HepG2 (cell line): ENCODE measurements around the gene FNDC3B. TPM values are rescaled to one million over a fixed set of nuclear protein-coding genes. Genes with fewer than 3 reads are reported as not detected.

Source experiments
- ATAC-seq: fragments of 200-7000 bp; cut with Tn5 transposase; 3 replicates; pipeline ENCODE4 v1.9.1; 2020; ENCODE audit warnings: mild to moderate bottlenecking, moderate library complexity
- BruUV-seq: library from RNA; stranded (reverse); fragments of 400-500 nt; replicated peaks from 2 replicates; lab custom pipeline; 2021; lab: Mats Ljungman, UMichigan
- CTCF ChIA-PET: fragments of 300-600 bp; formaldehyde crosslinking; extraction: SDS; loops from one replicate; lab custom pipeline; 2021; ENCODE audit warnings: low total read pairs, inconsistent platforms, low intra/inter-chr PET ratio; lab: Yijun Ruan, JAX
- POLR2A ChIA-PET: fragments of 350-600 bp; sonication (Branson Sonifier 250); formaldehyde crosslinking; loops from one replicate; lab custom pipeline; 2020; ENCODE audit warnings: antibody characterized with exemption, inconsistent platforms; lab: Yijun Ruan, JAX
- DNase-seq: peaks from one replicate; pipeline ENCODE4 v3.0.0-alpha.2; 2015; ENCODE audit warnings: low spot score
- FAIRE-seq: peaks from 3 replicates; lab custom pipeline; 2011; peaks lifted over from hg19 to GRCh38; lab: Jason Lieb, UNC
- H2AFZ ChIP-seq: one replicate; pipeline ENCODE4 v1.6.1; 2011; ENCODE audit warnings: low read length, inconsistent platforms
- H3K27ac ChIP-seq: fragments of 300-600 bp; 3 replicates; pipeline ENCODE4 v1.8.0; 2011; ENCODE audit warnings: mixed run types, mild to moderate bottlenecking, mixed read lengths, low read length, inconsistent platforms; ENCODE audit not compliant: insufficient read depth; ENCODE audit errors: extremely low read length
- H3K27me3 ChIP-seq, 2 experiments: fragments of 200-600 bp in 1 of 2; 2 replicates in 1 of 2; 3 replicates in 1 of 2; pipeline versions ENCODE4 v1.6.0 to v1.8.0; 2011; ENCODE audit warnings: low read length in 2 of 2, mild to moderate bottlenecking in 2 of 2, moderate library complexity in 2 of 2, inconsistent platforms in 1 of 2; ENCODE audit not compliant: insufficient read depth in 2 of 2, control insufficient read depth in 1 of 2
- H3K36me3 ChIP-seq, 2 experiments: fragments of 200-600 bp in 1 of 2; replicated peaks in 1 of 2; 2 replicates in 1 of 2; 3 replicates in 1 of 2; pipeline versions ENCODE4 v1.5.1 to v1.8.0; 2011; ENCODE audit warnings: low read length in 2 of 2, inconsistent platforms in 1 of 2; ENCODE audit not compliant: insufficient read depth in 2 of 2, control insufficient read depth in 1 of 2
- H3K4me1 ChIP-seq: 2 replicates; pipeline ENCODE4 v1.5.1; 2012; ENCODE audit warnings: low read length, inconsistent platforms; ENCODE audit not compliant: insufficient read depth
- H3K4me2 ChIP-seq: 2 replicates; pipeline ENCODE4 v1.6.0; 2011; ENCODE audit warnings: low read depth, low read length, inconsistent platforms
- H3K4me3 ChIP-seq, 3 experiments: fragments of 200-600 bp in 1 of 3; sonication (generic), shearing (Covaris generic) in 1 of 3; replicated peaks in 1 of 3; 2 replicates each; pipeline ENCODE4 v1.5.1; 2011 to 2016; ENCODE audit warnings: low read length in 3 of 3, inconsistent platforms in 2 of 3, low read depth in 2 of 3, mild to moderate bottlenecking in 2 of 3, control low read depth in 1 of 3, mixed read lengths in 1 of 3; ENCODE audit not compliant: insufficient read depth in 1 of 3
- H3K79me2 ChIP-seq: one replicate; pipeline ENCODE4 v1.6.1; 2011; ENCODE audit warnings: low read length, inconsistent platforms; ENCODE audit not compliant: insufficient read depth
- H3K9ac ChIP-seq: 2 replicates; pipeline ENCODE4 v1.6.0; 2011; ENCODE audit warnings: mild to moderate bottlenecking, low read depth, low read length, inconsistent platforms; ENCODE audit not compliant: insufficient read depth
- H3K9me3 ChIP-seq: 2 replicates; pipeline ENCODE4 v1.5.1; 2012; ENCODE audit warnings: mild to moderate bottlenecking, low read length
- H4K20me1 ChIP-seq: 2 replicates; pipeline ENCODE4 v1.6.0; 2011; ENCODE audit warnings: inconsistent platforms, mild to moderate bottlenecking, low read length, moderate library complexity; ENCODE audit not compliant: insufficient read depth
- CC2D1A ChIP-seq: sonication (generic); formaldehyde crosslinking; IDR thresholded peaks from 2 replicates; pipeline ENCODE4 v1.8.1; 2023; ENCODE audit warnings: mild to moderate bottlenecking, missing genetic modification reagents
- DPF2 ChIP-seq: sonication (generic); formaldehyde crosslinking; IDR thresholded peaks from 2 replicates; pipeline ENCODE4 v1.4.0; 2020; ENCODE audit warnings: mild to moderate bottlenecking, low read depth, missing genetic modification reagents, borderline replicate concordance
- GTF2F1 ChIP-seq: fragments of 150-350 bp; IDR thresholded peaks from 2 replicates; pipeline ENCODE4 v1.6.1; 2014; ENCODE audit warnings: low read length
- HNRNPK ChIP-seq: fragments of 200-400 bp; formaldehyde crosslinking; IDR thresholded peaks from 2 replicates; pipeline ENCODE4 v1.6.1; 2018; ENCODE audit warnings: low read length, low read depth, moderate library complexity, mild to moderate bottlenecking; ENCODE audit not compliant: poor library complexity, severe bottlenecking
- JUND ChIP-seq: sonication (generic); formaldehyde crosslinking; IDR thresholded peaks from 2 replicates; pipeline ENCODE4 v1.8.0; 2022; ENCODE audit warnings: mild to moderate bottlenecking, missing genetic modification reagents
- KDM5A ChIP-seq: fragments of 200-600 bp; sonication (generic); IDR thresholded peaks from 2 replicates; pipeline ENCODE4 v1.7.0; 2018; ENCODE audit warnings: antibody characterized with exemption, mild to moderate bottlenecking, low read length, borderline replicate concordance
- MYNN ChIP-seq: sonication (generic); formaldehyde crosslinking; IDR thresholded peaks from 2 replicates; pipeline ENCODE4 v1.4.0; 2020; ENCODE audit warnings: mild to moderate bottlenecking, low read depth, missing genetic modification reagents
- REXO4 ChIP-seq: sonication (generic); formaldehyde crosslinking; IDR thresholded peaks from 2 replicates; pipeline ENCODE4 v1.8.0; 2022; ENCODE audit warnings: missing genetic modification reagents, mild to moderate bottlenecking, borderline replicate concordance
- SPEN ChIP-seq: sonication (generic); formaldehyde crosslinking; IDR thresholded peaks from 2 replicates; pipeline ENCODE4 v1.5.1; 2020; ENCODE audit warnings: low read depth, mild to moderate bottlenecking, missing genetic modification reagents
- ZBTB21 ChIP-seq: sonication (generic); formaldehyde crosslinking; IDR thresholded peaks from 2 replicates; pipeline ENCODE4 v1.4.0; 2020; ENCODE audit warnings: missing genetic modification reagents
- ZNF460 ChIP-seq: sonication (generic); formaldehyde crosslinking; IDR thresholded peaks from 2 replicates; pipeline ENCODE4 v1.5.1; 2020; ENCODE audit warnings: missing genetic modification reagents, mild to moderate bottlenecking, borderline replicate concordance
- WGBS: methylation state at CpG from one replicate; pipeline ENCODE4 v1.1.6; 2017; ENCODE audit warnings: low lambda C conversion rate; 5-methylcytosine and 5-hydroxymethylcytosine counted together
- in situ Hi-C: cut with HindIII; loops from 2 replicates; pipeline ENCODE4 v1.10.0; 2017; ENCODE audit warnings: low pct_unique_long_range_greater_than_20kb; ENCODE audit not compliant: extremely low pct_ligation_motif_present
- intact Hi-C: fragments of 100-400 bp; cut with micrococcal nuclease; formaldehyde crosslinking; loops from one replicate; pipeline ENCODE4 v1.10.0; 2022; ENCODE audit not compliant: unreplicated experiment
- polyA plus RNA-seq, 8 experiments: library from polyadenylated mRNA; depleted of rRNA in 3 of 8; stranded (reverse) in 7 of 8; unstranded in 1 of 8; fragments of >200 nt; fragmentation: Illumina TruSeq in 4 of 8; extraction: Trizol in 4 of 8; gene quantifications; 2 replicates each; pipeline versions ENCODE4 v1.2.1 to v1.2.3, GENCODE V29; 2011 to 2016; ENCODE audit warnings: low read depth in 4 of 8, missing spikeins in 1 of 8, mixed read lengths in 1 of 8; ENCODE audit not compliant: insufficient read depth in 1 of 8
- total RNA-seq, 5 experiments: library from RNA; depleted of rRNA; stranded (reverse); fragments of >200 nt; fragmentation: Illumina TruSeq; extraction: Trizol; gene quantifications; 2 replicates each; pipeline ENCODE4 v1.2.3, GENCODE V29; 2016; ENCODE audit warnings: low read depth in 1 of 5
- TF ChIP-seq, protein P1 (sequence below): sonication (generic); formaldehyde crosslinking; IDR thresholded peaks from 2 replicates; pipeline ENCODE4 v1.8.0; 2022; ENCODE audit warnings: mild to moderate bottlenecking, missing genetic modification reagents, moderate library complexity
- TF ChIP-seq, protein P2 (sequence below): sonication (generic); formaldehyde crosslinking; IDR thresholded peaks from 2 replicates; pipeline ENCODE4 v1.4.0; 2020; ENCODE audit warnings: low read depth, mild to moderate bottlenecking, missing genetic modification reagents
- TF ChIP-seq, protein P3 (sequence below): sonication (generic); formaldehyde crosslinking; IDR thresholded peaks from 2 replicates; pipeline ENCODE4 v1.4.0; 2020; ENCODE audit warnings: missing genetic modification reagents, borderline replicate concordance
- TF ChIP-seq, protein P4 (sequence below): sonication (generic); formaldehyde crosslinking; IDR thresholded peaks from 2 replicates; pipeline ENCODE4 v1.8.0; 2022; ENCODE audit warnings: missing genetic modification reagents, mild to moderate bottlenecking, inconsistent platforms, borderline replicate concordance
- TF ChIP-seq, protein P5 (sequence below): sonication (generic); formaldehyde crosslinking; conservative IDR thresholded peaks from 2 replicates; pipeline ENCODE4 v1.8.0; 2022; ENCODE audit warnings: mild to moderate bottlenecking, moderate library complexity, missing genetic modification reagents

Gene FNDC3B
- total and polyA plus RNA-seq, 2 of the 13 experiments (the other 11 are each of a cell fraction or from before 2014, with no cell fraction given) = 74.8 to 103 TPM

DNA sequence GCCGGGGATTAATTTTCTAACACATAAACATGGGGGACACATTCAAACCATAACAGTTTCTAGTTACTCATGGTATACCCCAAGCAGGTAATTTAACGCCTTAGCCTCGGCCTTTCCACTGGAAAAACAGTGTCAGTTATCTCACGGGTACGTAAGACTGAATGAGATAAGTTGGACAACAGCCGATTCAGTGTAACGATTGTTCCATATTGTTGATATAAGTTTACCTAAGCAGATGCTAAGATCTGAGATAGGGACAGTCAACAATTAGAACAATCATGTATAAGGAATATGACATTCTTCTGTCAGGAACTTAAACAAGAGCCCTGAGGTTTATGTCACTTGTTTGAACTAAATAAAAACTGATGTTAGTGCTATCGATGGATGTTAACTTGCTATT is 278.1 kb downstream of the FNDC3B start:
- no peak for FAIRE-seq
- ChIA-PET POLR2A (no interaction called here), CTCF (no interaction called here)
- Histone ChIP-seq H3K79me2 (peaks cover 7% of the 10 kb centered on the region), H3K9ac (no peak overlapping the region), H2AFZ (no peak overlapping the region), H4K20me1 (peaks cover 54% of the 10 kb centered on the region), H3K27me3 (no peaks in the 10 kb centered on the region), H3K9me3 (no peaks in the 10 kb centered on the region), H3K4me1 (0 out of 2 replicates have a peak, but pooled peaks cover 10% of the 10 kb centered on the region), H3K4me2 (no peak overlapping the region), H3K4me3 (no peak overlapping the region), H3K36me3 (peaks cover 39 to 91% of the 10 kb centered on the region in 2 experiments), H3K27ac (peak overlapping the region; percentile 16)
- intact Hi-C loops (no loop called here), in situ Hi-C loops (no loop called here)
- ATAC-seq = no peak
- no TSS peak for BruUV-seq
- WGBS = 97% methylated on average over 8 of the region's 8 CpGs
- DNase-seq = no peak
- TF ChIP-seq GTF2F1 = no peak
- no peak for TF ChIP-seq MYNN
- TF ChIP-seq, protein P1, sequence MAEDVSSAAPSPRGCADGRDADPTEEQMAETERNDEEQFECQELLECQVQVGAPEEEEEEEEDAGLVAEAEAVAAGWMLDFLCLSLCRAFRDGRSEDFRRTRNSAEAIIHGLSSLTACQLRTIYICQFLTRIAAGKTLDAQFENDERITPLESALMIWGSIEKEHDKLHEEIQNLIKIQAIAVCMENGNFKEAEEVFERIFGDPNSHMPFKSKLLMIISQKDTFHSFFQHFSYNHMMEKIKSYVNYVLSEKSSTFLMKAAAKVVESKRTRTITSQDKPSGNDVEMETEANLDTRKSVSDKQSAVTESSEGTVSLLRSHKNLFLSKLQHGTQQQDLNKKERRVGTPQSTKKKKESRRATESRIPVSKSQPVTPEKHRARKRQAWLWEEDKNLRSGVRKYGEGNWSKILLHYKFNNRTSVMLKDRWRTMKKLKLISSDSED (CRISPR knock-in tag) = no peak
- TF ChIP-seq CC2D1A (CRISPR knock-in tag) = no peak
- TF ChIP-seq, protein P2, sequence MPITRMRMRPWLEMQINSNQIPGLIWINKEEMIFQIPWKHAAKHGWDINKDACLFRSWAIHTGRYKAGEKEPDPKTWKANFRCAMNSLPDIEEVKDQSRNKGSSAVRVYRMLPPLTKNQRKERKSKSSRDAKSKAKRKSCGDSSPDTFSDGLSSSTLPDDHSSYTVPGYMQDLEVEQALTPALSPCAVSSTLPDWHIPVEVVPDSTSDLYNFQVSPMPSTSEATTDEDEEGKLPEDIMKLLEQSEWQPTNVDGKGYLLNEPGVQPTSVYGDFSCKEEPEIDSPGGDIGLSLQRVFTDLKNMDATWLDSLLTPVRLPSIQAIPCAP (CRISPR knock-in tag) = no peak
- no peak for TF ChIP-seq DPF2 (CRISPR knock-in tag)
- no peak for TF ChIP-seq SPEN (CRISPR knock-in tag)
- TF ChIP-seq ZBTB21 = no peak
- TF ChIP-seq, protein P3, sequence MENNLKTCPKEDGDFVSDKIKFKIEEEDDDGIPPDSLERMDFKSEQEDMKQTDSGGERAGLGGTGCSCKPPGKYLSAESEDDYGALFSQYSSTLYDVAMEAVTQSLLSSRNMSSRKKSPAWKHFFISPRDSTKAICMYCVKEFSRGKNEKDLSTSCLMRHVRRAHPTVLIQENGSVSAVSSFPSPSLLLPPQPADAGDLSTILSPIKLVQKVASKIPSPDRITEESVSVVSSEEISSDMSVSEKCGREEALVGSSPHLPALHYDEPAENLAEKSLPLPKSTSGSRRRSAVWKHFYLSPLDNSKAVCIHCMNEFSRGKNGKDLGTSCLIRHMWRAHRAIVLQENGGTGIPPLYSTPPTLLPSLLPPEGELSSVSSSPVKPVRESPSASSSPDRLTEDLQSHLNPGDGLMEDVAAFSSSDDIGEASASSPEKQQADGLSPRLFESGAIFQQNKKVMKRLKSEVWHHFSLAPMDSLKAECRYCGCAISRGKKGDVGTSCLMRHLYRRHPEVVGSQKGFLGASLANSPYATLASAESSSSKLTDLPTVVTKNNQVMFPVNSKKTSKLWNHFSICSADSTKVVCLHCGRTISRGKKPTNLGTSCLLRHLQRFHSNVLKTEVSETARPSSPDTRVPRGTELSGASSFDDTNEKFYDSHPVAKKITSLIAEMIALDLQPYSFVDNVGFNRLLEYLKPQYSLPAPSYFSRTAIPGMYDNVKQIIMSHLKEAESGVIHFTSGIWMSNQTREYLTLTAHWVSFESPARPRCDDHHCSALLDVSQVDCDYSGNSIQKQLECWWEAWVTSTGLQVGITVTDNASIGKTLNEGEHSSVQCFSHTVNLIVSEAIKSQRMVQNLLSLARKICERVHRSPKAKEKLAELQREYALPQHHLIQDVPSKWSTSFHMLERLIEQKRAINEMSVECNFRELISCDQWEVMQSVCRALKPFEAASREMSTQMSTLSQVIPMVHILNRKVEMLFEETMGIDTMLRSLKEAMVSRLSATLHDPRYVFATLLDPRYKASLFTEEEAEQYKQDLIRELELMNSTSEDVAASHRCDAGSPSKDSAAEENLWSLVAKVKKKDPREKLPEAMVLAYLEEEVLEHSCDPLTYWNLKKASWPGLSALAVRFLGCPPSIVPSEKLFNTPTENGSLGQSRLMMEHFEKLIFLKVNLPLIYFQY = no peak
- TF ChIP-seq HNRNPK = no peak
- TF ChIP-seq KDM5A = no peak
- TF ChIP-seq, protein P4, sequence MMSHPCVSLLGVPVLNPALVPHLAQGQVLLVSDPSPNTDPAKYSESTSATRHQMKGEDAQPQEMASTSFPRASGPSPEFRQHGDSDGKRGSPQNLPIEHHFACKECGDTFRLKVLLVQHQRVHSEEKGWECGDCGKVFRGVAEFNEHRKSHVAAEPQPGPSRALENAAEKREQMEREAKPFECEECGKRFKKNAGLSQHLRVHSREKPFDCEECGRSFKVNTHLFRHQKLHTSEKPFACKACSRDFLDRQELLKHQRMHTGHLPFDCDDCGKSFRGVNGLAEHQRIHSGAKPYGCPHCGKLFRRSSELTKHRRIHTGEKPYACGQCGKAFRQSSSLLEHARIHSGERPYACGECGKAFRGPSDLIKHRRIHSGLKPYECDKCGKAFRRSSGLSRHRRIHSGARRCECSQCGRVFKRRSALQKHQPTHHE (CRISPR knock-in tag) = no peak
- TF ChIP-seq ZNF460 (CRISPR knock-in tag) = no peak
- TF ChIP-seq JUND (CRISPR knock-in tag) = no peak
- TF ChIP-seq REXO4 = no peak
- TF ChIP-seq, protein P5, sequence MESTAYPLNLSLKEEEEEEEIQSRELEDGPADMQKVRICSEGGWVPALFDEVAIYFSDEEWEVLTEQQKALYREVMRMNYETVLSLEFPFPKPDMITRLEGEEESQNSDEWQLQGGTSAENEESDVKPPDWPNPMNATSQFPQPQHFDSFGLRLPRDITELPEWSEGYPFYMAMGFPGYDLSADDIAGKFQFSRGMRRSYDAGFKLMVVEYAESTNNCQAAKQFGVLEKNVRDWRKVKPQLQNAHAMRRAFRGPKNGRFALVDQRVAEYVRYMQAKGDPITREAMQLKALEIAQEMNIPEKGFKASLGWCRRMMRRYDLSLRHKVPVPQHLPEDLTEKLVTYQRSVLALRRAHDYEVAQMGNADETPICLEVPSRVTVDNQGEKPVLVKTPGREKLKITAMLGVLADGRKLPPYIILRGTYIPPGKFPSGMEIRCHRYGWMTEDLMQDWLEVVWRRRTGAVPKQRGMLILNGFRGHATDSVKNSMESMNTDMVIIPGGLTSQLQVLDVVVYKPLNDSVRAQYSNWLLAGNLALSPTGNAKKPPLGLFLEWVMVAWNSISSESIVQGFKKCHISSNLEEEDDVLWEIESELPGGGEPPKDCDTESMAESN (CRISPR knock-in tag) = no peak
